ENCODE results near the gene FAM53A. TPM values are rescaled to one million over a fixed set of nuclear protein-coding genes. Genes with fewer than 3 reads are reported as not detected.

Gene FAM53A
- total RNA-seq, 1 experiment from 2014 or later = 3.1 TPM

- no peak for ATAC-seq
- H2AFZ ChIP-seq (ENCODE audit: low read length) = no peak overlapping the region
Observed at GRCh38 chr4:1637580-1638271, 46.4 kb downstream of the FAM53A start.

GRCh38 chr4:1636490-1637211 is 47.5 kb downstream of the FAM53A start:
- H3K9ac ChIP-seq (ENCODE audit: low read length) = no peak overlapping the region
- POLR2A ChIA-PET (ENCODE audit: unreplicated experiment) = no interaction called here
- no peaks in the 10 kb centered on the region for H3K9me2 ChIP-seq (replicated peaks; ENCODE audit: low read length)
- H3F3A ChIP-seq (ENCODE audit: low read length, unreplicated experiment) = no peaks in the 10 kb centered on the region
- no peaks in the 10 kb centered on the region for H3K79me2 ChIP-seq (ENCODE audit: low read length)
- no peaks in the 10 kb centered on the region for H3K27me3 ChIP-seq (ENCODE audit: low read length)
- no peaks in the 10 kb centered on the region for H3K36me3 ChIP-seq (ENCODE audit: low read depth, low read length)
- TF ChIP-seq EZH2phosphoT487 (IDR thresholded peaks at IDR 0.05; ENCODE audit: borderline replicate concordance, low read length) = no peak
- no peak for TF ChIP-seq CTCF (conservative IDR thresholded peaks at IDR 0.05; ENCODE audit: low read depth, low read length)
- TF ChIP-seq EZH2 (IDR thresholded peaks at IDR 0.05; ENCODE audit: low read length, unreplicated experiment) = no peak
- CTCF ChIA-PET = no interaction called here
- H3K27ac ChIP-seq (ENCODE audit: low read length) = no peak overlapping the region
- no peak overlapping the region for H2AFZ ChIP-seq (ENCODE audit: low read length)
- no TSS peak for BruUV-seq (replicated peaks)
- H3K4me1 ChIP-seq (ENCODE audit: insufficient read depth, low read length) = no peaks in the 10 kb centered on the region
- no peak overlapping the region for H3K4me3 ChIP-seq (ENCODE audit: low read length)
- no peak for ATAC-seq
- no peaks in the 10 kb centered on the region for H3K9me3 ChIP-seq (ENCODE audit: low read length)
- intact Hi-C loops (cut with micrococcal nuclease) = no loop called here
- no peak overlapping the region for H3K4me2 ChIP-seq (ENCODE audit: low read length)
- no peak for DNase-seq
- H4K20me1 ChIP-seq (ENCODE audit: low read length) = no peaks in the 10 kb centered on the region

More at GRCh38 chr4:1637580-1638271, 46.4 kb downstream of the FAM53A start:
- ChIA-PET POLR2A (ENCODE audit: unreplicated experiment) (no interaction called here), CTCF (no interaction called here)
- no peak overlapping the region for H3K9ac ChIP-seq (ENCODE audit: low read length)
- no peaks in the 10 kb centered on the region for H4K20me1 ChIP-seq (ENCODE audit: low read length)
- H3K4me1 ChIP-seq (ENCODE audit: insufficient read depth, low read length) = no peaks in the 10 kb centered on the region
- H3K79me2 ChIP-seq (ENCODE audit: low read length) = no peaks in the 10 kb centered on the region
- DNase-seq = no peak
- H3K9me2 ChIP-seq (replicated peaks; ENCODE audit: low read length) = no peaks in the 10 kb centered on the region
- intact Hi-C loops (cut with micrococcal nuclease) = no loop called here
- H3K27me3 ChIP-seq (ENCODE audit: low read length) = no peaks in the 10 kb centered on the region
- TF ChIP-seq EZH2 (IDR thresholded peaks at IDR 0.05; ENCODE audit: low read length, unreplicated experiment) = no peak
- no peak for TF ChIP-seq EZH2phosphoT487 (IDR thresholded peaks at IDR 0.05; ENCODE audit: borderline replicate concordance, low read length)
- no peak for TF ChIP-seq CTCF (conservative IDR thresholded peaks at IDR 0.05; ENCODE audit: low read depth, low read length)
- no peak overlapping the region for H3K4me3 ChIP-seq (ENCODE audit: low read length)
- H3K4me2 ChIP-seq (ENCODE audit: low read length) = no peak overlapping the region
- H3K36me3 ChIP-seq (ENCODE audit: low read depth, low read length) = no peaks in the 10 kb centered on the region
- BruUV-seq (replicated peaks) = no TSS peak
- H3F3A ChIP-seq (ENCODE audit: low read length, unreplicated experiment) = no peaks in the 10 kb centered on the region
- no peaks in the 10 kb centered on the region for H3K9me3 ChIP-seq (ENCODE audit: low read length)
- H3K27ac ChIP-seq (ENCODE audit: low read length) = no peak overlapping the region

- Histone ChIP-seq H3K9me3 (ENCODE audit: low read length) (no peaks in the 10 kb centered on the region), H3K79me2 (ENCODE audit: low read length) (no peaks in the 10 kb centered on the region), H3K4me2 (ENCODE audit: low read length) (no peak overlapping the region), H3F3A (ENCODE audit: low read length, unreplicated experiment) (no peaks in the 10 kb centered on the region), H3K27ac (ENCODE audit: low read length) (no peak overlapping the region), H3K27me3 (ENCODE audit: low read length) (no peaks in the 10 kb centered on the region), H3K9ac (ENCODE audit: low read length) (no peak overlapping the region), H4K20me1 (ENCODE audit: low read length) (no peaks in the 10 kb centered on the region), H3K9me2 (replicated peaks; ENCODE audit: low read length) (no peaks in the 10 kb centered on the region), H3K36me3 (ENCODE audit: low read depth, low read length) (no peaks in the 10 kb centered on the region), H3K4me3 (ENCODE audit: low read length) (no peak overlapping the region), H3K4me1 (ENCODE audit: insufficient read depth, low read length) (no peaks in the 10 kb centered on the region), H2AFZ (ENCODE audit: low read length) (no peak overlapping the region)
- ChIA-PET CTCF (no interaction called here), POLR2A (ENCODE audit: unreplicated experiment) (no interaction called here)
- intact Hi-C loops (cut with micrococcal nuclease) = no loop called here
- BruUV-seq (replicated peaks) = no TSS peak
- no peak for DNase-seq
- TF ChIP-seq EZH2phosphoT487 (IDR thresholded peaks at IDR 0.05; ENCODE audit: borderline replicate concordance, low read length) (no peak), CTCF (conservative IDR thresholded peaks at IDR 0.05; ENCODE audit: low read depth, low read length) (no peak), EZH2 (IDR thresholded peaks at IDR 0.05; ENCODE audit: low read length, unreplicated experiment) (no peak)
- ATAC-seq = no peak
Observed at GRCh38 chr4:1635464-1635863, 48.6 kb downstream of the FAM53A start.

All from PC-3 (cell line).